Effector CD8-positive, alpha-beta T cell (primary cell): Measurements from ENCODE around the gene TLE6.
"Not testable (repeated sequence)": the region's sequence is repeated elsewhere in the genome, so short reads cannot be mapped to it uniquely, and the experiment has no call there.

Experiments used
- DNase-seq: peaks from one replicate; lab custom pipeline; 2025; lab: John Stamatoyannopoulos, UW

The TLE6 gene

GRCh38 chr19:2974342-2975041 is 2.9 kb upstream of the TLE6 start:
- no peak for DNase-seq

GRCh38 chr19:2976609-2977000 is 759 bp upstream of the TLE6 start:
- no peak for DNase-seq

GRCh38 chr19:2977746-2978138 is 378 bp downstream of the TLE6 start:
- DNase-seq = no peak

GRCh38 chr19:2978166-2978767 is 903 bp downstream of the TLE6 start:
- DNase-seq = no peak

GRCh38 chr19:2978772-2979171 is 1.4 kb downstream of the TLE6 start:
- no peak for DNase-seq

- no peak for DNase-seq
These were observed 4.5 kb downstream of the TLE6 start for GRCh38 chr19:2981898-2982297.

GRCh38 chr19:2982561-2982960 is 5.2 kb downstream of the TLE6 start:
- DNase-seq = no peak

- DNase-seq = no peak
These were observed 5.6 kb downstream of the TLE6 start for GRCh38 chr19:2982983-2983350.

- no peak for DNase-seq
These were observed 6.2 kb downstream of the TLE6 start for GRCh38 chr19:2983351-2984214.

- DNase-seq = no peak
These were observed 6.8 kb downstream of the TLE6 start for GRCh38 chr19:2984215-2984528.

- no peak for DNase-seq
These were observed 9.7 kb downstream of the TLE6 start for GRCh38 chr19:2986951-2987524.

- DNase-seq = no peak
These were observed 10.4 kb downstream of the TLE6 start for GRCh38 chr19:2987797-2988196.

GRCh38 chr19:2988568-2988967 is 11.2 kb downstream of the TLE6 start:
- DNase-seq = no peak

GRCh38 chr19:2989236-2989946 is 12.0 kb downstream of the TLE6 start:
- DNase-seq = no peak

- DNase-seq = not testable (repeated sequence)
These were observed 15.0 kb downstream of the TLE6 start for GRCh38 chr19:2992333-2992732.

GRCh38 chr19:2992958-2993357 is 15.6 kb downstream of the TLE6 start:
- no peak for DNase-seq

GRCh38 chr19:2993579-2993978 is 16.2 kb downstream of the TLE6 start:
- no peak for DNase-seq

- DNase-seq = no peak
These were observed 17.3 kb downstream of the TLE6 start for GRCh38 chr19:2994588-2995131.

GRCh38 chr19:2997720-2998119 is 20.4 kb downstream of the TLE6 start:
- DNase-seq = no peak

GRCh38 chr19:2998642-2999041 is 21.3 kb downstream of the TLE6 start:
- no peak for DNase-seq

GRCh38 chr19:3001235-3001800 is 24.0 kb downstream of the TLE6 start:
- no peak for DNase-seq

GRCh38 chr19:3003046-3003445 is 25.7 kb downstream of the TLE6 start:
- DNase-seq = no peak
